Measurements from ENCODE around the gene E2F4. TPM values are rescaled to one million over a fixed set of nuclear protein-coding genes. Genes with fewer than 3 reads are reported as not detected.

E2F4 gene
- total and polyA plus RNA-seq, 9 of the 15 experiments (the other 6 are each of a cell fraction or from before 2014, with no cell fraction given) = 9.7 to 139 (median 106) TPM

DNA sequence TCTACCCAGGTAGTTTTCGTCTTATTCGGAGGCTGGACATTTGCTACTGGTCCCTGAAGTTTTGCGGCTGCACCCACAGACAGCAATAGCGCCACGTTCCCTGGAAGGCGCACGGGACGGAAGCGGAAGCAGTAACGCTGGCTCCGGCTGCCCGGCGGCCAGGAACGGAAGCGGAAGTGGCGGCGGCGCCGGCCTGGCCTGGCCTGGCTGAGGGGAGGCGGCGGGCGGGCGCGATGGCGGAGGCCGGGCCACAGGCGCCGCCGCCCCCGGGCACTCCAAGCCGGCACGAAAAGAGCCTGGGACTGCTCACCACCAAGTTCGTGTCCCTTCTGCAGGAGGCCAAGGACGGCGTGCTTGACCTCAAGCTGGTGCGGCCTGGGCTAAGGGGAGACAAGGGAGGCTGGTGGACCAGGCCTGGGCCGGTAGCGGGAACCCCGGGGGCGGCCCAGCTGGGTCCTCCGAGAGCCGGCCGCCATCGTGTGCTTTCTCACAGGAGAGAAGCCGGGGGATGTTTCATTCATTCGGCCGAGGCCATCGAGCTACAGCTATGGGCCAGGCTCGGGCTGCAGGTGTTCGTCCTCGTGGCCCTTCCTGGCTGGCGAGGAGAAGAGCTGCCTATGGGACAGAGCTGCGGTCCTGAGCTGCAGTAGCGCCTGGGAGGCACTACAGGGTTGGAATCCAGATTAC is at the start of gene E2F4 (continued):
- TF ChIP-seq ZNF384 (IDR thresholded peaks at IDR 0.05; ENCODE audit: low read depth, low read length) = no peak
- TF ChIP-seq, protein P1, sequence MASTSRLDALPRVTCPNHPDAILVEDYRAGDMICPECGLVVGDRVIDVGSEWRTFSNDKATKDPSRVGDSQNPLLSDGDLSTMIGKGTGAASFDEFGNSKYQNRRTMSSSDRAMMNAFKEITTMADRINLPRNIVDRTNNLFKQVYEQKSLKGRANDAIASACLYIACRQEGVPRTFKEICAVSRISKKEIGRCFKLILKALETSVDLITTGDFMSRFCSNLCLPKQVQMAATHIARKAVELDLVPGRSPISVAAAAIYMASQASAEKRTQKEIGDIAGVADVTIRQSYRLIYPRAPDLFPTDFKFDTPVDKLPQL (IDR thresholded peaks at IDR 0.05; ENCODE audit: extremely low read depth, insufficient read length) = no peak
- TF ChIP-seq, protein P2, sequence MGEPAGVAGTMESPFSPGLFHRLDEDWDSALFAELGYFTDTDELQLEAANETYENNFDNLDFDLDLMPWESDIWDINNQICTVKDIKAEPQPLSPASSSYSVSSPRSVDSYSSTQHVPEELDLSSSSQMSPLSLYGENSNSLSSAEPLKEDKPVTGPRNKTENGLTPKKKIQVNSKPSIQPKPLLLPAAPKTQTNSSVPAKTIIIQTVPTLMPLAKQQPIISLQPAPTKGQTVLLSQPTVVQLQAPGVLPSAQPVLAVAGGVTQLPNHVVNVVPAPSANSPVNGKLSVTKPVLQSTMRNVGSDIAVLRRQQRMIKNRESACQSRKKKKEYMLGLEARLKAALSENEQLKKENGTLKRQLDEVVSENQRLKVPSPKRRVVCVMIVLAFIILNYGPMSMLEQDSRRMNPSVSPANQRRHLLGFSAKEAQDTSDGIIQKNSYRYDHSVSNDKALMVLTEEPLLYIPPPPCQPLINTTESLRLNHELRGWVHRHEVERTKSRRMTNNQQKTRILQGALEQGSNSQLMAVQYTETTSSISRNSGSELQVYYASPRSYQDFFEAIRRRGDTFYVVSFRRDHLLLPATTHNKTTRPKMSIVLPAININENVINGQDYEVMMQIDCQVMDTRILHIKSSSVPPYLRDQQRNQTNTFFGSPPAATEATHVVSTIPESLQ (CRISPR knock-in tag; IDR thresholded peaks at IDR 0.05) = no peak
- TF ChIP-seq, protein P3, sequence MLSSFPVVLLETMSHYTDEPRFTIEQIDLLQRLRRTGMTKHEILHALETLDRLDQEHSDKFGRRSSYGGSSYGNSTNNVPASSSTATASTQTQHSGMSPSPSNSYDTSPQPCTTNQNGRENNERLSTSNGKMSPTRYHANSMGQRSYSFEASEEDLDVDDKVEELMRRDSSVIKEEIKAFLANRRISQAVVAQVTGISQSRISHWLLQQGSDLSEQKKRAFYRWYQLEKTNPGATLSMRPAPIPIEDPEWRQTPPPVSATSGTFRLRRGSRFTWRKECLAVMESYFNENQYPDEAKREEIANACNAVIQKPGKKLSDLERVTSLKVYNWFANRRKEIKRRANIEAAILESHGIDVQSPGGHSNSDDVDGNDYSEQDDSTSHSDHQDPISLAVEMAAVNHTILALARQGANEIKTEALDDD (IDR thresholded peaks at IDR 0.05) = no peak
- TF ChIP-seq DNMT1 (IDR thresholded peaks at IDR 0.05) = no peak
- TF ChIP-seq KLF16 (IDR thresholded peaks at IDR 0.05) = no peak
- TF ChIP-seq CREM (IDR thresholded peaks at IDR 0.05; ENCODE audit: low read depth) = peak; percentile 83
- TF ChIP-seq ZNF354B (CRISPR knock-in tag; IDR thresholded peaks at IDR 0.05) = no peak
- no peak; the same call in 1 of the 2 replicates for TF ChIP-seq EHMT2 (IDR thresholded peaks at IDR 0.05)
- no peak for TF ChIP-seq SMARCA5 (IDR thresholded peaks at IDR 0.05)
- no peak for TF ChIP-seq MCM2 (IDR thresholded peaks at IDR 0.05; ENCODE audit: low read depth)
- no peak for TF ChIP-seq SRSF3 (IDR thresholded peaks at IDR 0.05; ENCODE audit: insufficient read depth, low read length)
- TF ChIP-seq, protein P4, sequence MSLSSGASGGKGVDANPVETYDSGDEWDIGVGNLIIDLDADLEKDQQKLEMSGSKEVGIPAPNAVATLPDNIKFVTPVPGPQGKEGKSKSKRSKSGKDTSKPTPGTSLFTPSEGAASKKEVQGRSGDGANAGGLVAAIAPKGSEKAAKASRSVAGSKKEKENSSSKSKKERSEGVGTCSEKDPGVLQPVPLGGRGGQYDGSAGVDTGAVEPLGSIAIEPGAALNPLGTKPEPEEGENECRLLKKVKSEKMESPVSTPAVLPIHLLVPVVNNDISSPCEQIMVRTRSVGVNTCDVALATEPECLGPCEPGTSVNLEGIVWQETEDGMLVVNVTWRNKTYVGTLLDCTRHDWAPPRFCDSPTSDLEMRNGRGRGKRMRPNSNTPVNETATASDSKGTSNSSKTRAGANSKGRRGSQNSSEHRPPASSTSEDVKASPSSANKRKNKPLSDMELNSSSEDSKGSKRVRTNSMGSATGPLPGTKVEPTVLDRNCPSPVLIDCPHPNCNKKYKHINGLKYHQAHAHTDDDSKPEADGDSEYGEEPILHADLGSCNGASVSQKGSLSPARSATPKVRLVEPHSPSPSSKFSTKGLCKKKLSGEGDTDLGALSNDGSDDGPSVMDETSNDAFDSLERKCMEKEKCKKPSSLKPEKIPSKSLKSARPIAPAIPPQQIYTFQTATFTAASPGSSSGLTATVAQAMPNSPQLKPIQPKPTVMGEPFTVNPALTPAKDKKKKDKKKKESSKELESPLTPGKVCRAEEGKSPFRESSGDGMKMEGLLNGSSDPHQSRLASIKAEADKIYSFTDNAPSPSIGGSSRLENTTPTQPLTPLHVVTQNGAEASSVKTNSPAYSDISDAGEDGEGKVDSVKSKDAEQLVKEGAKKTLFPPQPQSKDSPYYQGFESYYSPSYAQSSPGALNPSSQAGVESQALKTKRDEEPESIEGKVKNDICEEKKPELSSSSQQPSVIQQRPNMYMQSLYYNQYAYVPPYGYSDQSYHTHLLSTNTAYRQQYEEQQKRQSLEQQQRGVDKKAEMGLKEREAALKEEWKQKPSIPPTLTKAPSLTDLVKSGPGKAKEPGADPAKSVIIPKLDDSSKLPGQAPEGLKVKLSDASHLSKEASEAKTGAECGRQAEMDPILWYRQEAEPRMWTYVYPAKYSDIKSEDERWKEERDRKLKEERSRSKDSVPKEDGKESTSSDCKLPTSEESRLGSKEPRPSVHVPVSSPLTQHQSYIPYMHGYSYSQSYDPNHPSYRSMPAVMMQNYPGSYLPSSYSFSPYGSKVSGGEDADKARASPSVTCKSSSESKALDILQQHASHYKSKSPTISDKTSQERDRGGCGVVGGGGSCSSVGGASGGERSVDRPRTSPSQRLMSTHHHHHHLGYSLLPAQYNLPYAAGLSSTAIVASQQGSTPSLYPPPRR (CRISPR knock-in tag; IDR thresholded peaks at IDR 0.05; ENCODE audit: borderline replicate concordance) = no peak
- no peak for TF ChIP-seq SMAD3 (CRISPR knock-in tag; conservative IDR thresholded peaks at IDR 0.05)
- TF ChIP-seq L3MBTL2 (IDR thresholded peaks at IDR 0.05) = peak; percentile 40; the same call in 1 of the 2 replicates
- 0 out of 2 replicates have a peak, but pooled peaks have one; percentile 32 for TF ChIP-seq KAT7 (CRISPR knock-in tag; IDR thresholded peaks at IDR 0.05; ENCODE audit: borderline replicate concordance)
- TF ChIP-seq C11orf30 (IDR thresholded peaks at IDR 0.05; ENCODE audit: low read depth) = no peak; the same call in 1 of the 2 replicates
- TF ChIP-seq, protein P5, sequence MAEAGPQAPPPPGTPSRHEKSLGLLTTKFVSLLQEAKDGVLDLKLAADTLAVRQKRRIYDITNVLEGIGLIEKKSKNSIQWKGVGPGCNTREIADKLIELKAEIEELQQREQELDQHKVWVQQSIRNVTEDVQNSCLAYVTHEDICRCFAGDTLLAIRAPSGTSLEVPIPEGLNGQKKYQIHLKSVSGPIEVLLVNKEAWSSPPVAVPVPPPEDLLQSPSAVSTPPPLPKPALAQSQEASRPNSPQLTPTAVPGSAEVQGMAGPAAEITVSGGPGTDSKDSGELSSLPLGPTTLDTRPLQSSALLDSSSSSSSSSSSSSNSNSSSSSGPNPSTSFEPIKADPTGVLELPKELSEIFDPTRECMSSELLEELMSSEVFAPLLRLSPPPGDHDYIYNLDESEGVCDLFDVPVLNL (CRISPR knock-in tag; IDR thresholded peaks at IDR 0.05; ENCODE audit: low read depth) = no peak
- TF ChIP-seq XRCC5 (IDR thresholded peaks at IDR 0.05; ENCODE audit: low read depth, low read length) = no peak
- TF ChIP-seq SMARCA4 (IDR thresholded peaks at IDR 0.05) = no peak
